SH-SY5Y (cell line): ENCODE measurements around the gene MST1.

Source experiments
- GATA2 ChIP-seq: IDR thresholded peaks from 2 replicates; pipeline ENCODE4 v1.6.1; 2011; ENCODE audit warnings: mild to moderate bottlenecking, low read depth, low read length
- GATA3 ChIP-seq: IDR thresholded peaks from 2 replicates; pipeline ENCODE4 v1.6.1; 2011; ENCODE audit warnings: low read depth, mild to moderate bottlenecking, low read length, moderate library complexity

DNA sequence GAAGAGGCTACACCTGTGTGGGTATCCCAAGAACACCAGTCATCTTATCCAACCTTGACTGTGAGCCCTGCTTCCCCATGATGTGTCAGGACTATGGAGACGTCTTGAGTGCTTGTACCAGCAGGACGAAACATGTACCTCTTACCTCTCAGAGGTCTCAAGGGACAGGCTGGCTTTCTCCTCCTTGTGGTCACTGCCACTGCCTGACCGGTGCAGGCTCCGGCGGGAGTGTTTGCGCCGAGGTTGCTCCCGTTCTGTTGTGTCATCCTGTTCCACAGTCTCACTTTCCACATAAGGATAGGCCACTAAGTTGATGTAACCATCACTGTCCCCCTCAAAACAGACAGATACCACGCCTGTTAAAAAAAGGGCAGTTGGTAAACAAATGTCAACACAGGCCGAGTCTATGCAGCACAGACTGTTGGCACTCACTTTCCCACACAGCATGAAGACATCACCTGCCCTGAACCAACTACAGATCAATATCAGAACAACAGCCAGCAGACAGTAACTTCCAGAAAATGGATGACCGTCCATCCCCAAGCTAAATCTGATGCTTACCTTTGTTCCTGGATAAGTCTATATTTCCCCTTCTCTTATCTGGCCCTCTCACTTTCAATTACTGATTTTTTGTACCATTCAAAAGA, 48.9 kb upstream of the MST1 start:
- no peak for TF ChIP-seq GATA2
- TF ChIP-seq GATA3 = no peak
